ENCODE data around the gene PDE3A.
"Not testable (repeated sequence)": the region's sequence is repeated elsewhere in the genome, so short reads cannot be mapped to it uniquely, and the experiment has no call there.

PDE3A gene

GRCh38 chr12:20604408-20605067 is 236.2 kb downstream of the PDE3A start:
- no peak for DNase-seq (ENCODE audit: low read depth)

DNA sequence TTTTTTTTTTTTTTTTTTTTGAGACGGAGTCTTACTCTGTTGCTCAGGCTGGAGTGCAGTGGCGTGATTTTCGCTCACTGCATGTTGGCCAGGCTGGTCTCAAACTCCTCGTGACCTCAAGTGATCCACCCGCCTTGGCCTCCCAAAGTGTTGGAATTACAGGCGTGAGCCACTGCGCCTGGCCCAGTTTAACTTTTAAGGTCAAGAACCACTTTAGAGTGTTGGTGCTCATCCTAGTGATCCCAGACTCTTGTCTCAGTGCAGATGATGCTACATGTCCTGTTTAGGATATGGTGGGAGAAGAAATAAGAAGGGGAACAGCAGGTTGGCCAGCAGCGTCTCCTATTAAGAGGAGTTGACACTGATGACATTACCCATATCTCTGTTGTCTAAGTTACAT is 246.7 kb downstream of the PDE3A start:
- DNase-seq (ENCODE audit: low read depth), result not testable (repeated sequence)

- DNase-seq (ENCODE audit: low read depth), result no peak
Measured at GRCh38 chr12:20616093-20616492, 247.8 kb downstream of the PDE3A start.

DNA sequence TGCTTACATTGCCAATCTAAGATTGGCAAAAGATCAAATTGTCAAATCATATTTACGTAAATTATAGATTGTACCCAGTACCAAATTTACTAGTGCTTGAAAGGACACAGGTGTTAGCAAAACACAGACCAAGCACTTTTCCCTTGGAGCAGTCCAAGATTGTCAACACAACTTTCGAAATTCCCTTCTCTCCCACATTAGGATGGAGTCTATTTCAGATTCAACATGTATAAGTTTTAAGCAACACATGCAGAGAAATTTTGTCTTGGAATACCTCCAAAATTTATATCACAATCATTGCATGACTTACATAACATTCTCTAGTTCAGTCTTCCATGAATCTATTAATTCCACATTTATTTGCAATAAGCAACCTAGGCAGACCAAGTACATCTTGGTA is 251.9 kb downstream of the PDE3A start:
- no peak for DNase-seq (ENCODE audit: low read depth)

- peak; percentile 20 for DNase-seq (ENCODE audit: low read depth)
Measured at GRCh38 chr12:20624718-20625117, 256.4 kb downstream of the PDE3A start.

DNA sequence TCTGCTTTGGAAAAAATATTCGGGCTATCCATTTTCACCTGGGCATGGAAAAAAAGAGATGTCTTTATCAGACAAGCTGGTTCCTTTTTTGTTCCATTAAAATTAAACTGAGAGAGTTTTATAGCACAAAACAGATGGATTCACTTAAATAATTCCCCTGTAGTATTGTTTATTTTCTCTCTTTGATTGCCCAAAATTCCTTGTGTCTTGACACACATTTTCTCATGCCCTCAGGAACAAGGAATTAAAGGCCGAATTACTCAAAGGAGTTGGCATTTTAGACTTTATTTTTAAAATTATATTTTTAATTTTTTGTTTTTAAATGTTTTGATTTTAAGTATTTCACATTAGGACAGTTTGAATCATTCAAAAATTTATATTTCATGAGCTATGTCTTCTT is 257.2 kb downstream of the PDE3A start:
- no peak for DNase-seq (ENCODE audit: low read depth)

GRCh38 chr12:20627001-20627588 is 258.8 kb downstream of the PDE3A start:
- no peak for DNase-seq (ENCODE audit: low read depth)

GRCh38 chr12:20628226-20628787 is 260.0 kb downstream of the PDE3A start:
- DNase-seq (ENCODE audit: low read depth), result no peak

DNA sequence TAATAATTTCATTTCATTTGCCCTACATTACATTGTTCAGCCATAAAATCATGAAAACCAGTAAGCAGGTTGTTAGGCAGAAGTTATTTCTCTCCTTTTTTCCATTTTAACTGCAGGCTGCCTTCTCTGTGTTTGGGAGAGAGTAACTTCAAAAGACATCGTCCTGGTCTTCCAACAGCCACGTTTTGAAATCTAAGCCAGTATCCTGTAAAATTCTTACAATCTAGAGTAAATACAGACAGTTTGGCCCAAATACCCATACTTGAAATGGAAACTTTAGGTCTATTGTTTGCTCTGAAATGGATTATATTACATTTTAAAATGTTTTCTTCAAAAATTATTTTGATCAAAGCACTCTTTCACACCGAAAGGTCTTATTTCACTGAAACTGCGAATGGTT is 260.7 kb downstream of the PDE3A start:
- no peak for DNase-seq (ENCODE audit: low read depth)

- peak; percentile 59 for DNase-seq (ENCODE audit: low read depth)
Measured at GRCh38 chr12:20629414-20630156, 261.2 kb downstream of the PDE3A start.

DNA sequence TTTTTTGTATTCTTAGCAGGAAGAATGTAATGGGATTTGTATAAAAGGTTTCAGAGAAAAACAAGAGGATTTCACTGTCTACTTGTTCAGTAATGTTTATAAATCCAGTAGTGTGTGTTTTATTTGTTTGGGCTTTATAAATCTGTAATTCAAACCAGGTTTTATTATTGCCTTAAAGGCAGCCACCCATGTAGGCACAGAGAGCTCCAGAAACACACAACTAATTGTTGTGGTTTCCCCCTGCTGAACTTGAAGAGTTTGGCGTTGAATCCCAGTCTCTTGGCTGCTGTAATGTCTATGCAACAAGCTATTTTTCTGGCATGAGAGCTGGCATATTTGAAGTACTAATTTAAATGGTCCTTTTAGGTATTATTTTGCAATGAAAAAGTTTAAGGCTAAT is 263.4 kb downstream of the PDE3A start:
- no peak for DNase-seq (ENCODE audit: low read depth)

DNA sequence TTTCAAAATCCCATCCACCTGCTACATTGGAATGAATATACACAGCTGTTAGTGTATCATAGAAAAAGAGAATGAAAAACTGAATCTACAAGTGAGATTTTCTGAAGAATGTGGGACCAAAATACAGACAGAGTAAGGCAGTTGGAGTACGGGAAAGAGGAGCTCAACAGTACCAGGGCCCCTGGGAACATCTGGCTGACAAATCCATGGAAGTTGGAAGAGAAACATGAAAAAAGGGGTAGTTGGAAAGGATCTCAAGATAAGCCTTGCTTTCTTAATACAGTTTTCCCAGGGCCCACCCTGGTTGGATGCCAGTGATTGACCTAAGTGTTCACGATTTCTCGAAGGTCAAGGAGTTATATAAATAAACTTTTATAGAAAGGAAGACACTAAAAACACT is 272.8 kb downstream of the PDE3A start:
- no peak for DNase-seq (ENCODE audit: low read depth)

DNA sequence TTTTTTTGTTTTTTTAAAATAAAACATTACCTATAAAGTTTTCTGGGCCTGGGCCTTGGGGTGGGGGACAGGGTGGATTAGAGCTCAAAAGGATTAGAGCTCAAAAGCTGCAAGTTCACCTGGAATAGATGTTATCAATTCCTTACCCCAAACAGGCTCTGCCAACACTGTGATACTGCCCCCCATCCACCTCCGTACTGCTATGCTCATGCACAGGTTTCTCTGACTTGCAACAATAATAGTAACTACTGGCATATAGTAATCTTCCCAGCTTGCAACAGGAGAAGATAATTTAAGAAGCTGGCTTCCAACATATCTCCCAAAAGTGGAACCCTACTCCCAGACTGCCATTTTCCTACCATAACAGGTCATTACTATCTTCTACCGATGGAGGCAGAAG is 275.5 kb downstream of the PDE3A start:
- no peak for DNase-seq (ENCODE audit: low read depth)

DNA sequence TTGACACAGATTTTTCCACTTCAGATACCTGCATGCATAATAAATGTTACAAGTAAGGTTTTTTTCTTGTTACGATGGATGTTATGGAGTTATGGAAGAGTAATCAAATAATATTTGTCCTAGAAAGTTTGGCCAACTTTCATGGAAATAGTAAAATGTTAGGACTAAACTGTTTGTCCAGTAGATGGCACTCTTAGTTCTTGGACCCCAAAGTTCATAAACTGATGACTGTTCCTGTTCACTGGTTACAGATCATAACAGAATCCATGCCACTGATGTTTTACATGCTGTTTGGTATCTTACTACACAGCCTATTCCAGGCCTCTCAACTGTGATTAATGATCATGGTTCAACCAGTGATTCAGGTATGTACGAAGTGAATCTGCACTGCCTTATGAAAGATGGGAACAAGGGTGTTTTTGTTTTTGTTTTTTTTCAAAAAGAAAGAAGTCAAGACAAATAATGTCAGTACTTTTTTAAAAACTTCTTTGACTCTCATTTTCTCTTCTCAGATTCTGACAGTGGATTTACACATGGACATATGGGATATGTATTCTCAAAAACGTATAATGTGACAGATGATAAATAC is 278.0 kb downstream of the PDE3A start:
- peak; percentile 30 for DNase-seq (ENCODE audit: low read depth)

- DNase-seq (ENCODE audit: low read depth), result no peak
Measured at GRCh38 chr12:20653871-20654270, 285.5 kb downstream of the PDE3A start.

DNA sequence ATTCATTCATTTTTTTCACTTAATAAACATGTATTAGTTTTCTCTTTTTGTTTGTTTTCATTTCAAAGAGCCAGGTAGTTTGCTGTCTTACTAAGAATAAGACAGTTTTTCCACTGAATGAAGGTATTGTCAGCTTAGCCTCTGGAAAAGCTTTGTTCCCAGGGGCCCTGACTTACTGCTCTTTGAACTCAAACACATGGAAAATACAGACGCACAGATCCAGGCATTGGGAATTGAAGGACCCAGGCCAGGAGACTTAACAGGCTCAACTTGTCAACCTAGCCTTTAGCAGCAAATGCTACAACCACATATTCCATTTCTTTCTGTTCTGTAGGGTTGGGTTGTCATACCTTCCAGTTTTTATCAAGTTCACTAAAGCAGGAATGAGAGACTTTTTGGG is 288.3 kb downstream of the PDE3A start:
- no peak for DNase-seq (ENCODE audit: low read depth)

GRCh38 chr12:20657496-20657895 is 289.2 kb downstream of the PDE3A start:
- DNase-seq (ENCODE audit: low read depth), result no peak

DNA sequence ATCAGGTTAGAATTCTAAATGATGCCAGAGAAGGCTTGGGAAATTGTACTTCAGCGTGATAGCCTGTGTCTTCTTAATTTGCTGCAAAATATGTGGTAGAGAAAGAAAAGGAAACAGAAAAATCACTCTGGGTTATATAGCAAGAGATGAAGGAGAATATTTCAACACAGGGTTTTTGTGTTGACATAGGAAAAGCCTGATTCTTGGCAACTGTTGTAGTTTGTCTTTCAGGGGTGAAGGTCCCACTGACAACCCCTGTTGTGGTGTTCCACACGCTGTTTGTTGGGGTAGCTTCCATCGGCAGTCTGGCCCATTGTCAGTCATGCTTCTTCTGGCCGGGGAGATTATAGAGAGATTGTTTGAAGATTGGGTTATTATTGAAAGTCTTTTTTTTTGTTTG is 313.0 kb downstream of the PDE3A start:
- DNase-seq (ENCODE audit: low read depth), result no peak

DNA sequence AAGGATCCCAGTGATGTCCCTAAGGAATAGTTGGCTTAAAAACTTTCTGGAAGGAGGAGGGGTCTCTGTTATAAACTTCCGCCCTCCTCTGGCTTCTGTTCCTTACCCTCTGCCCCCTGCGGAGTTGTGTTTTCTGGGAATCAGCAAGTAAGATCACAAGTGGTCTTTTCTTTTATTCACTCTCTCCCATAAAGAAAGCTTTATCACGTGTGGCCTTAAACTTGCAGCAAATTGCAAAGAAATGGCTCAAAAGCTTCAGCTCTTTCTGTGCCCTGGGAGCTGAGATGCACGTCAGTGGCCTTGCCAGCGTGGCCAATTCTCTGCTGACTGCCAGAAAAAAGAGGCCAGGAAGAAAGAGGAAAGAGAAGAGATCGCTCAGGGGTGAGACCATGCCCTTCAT is 326.9 kb downstream of the PDE3A start, which contains the start of gene SLCO1C1:
SLCO1C1 (plus strand) TSS at position 101 of the 400 bp plus-strand sequence. CDS start 4,245 bp downstream, outside the sequence.
- no peak for DNase-seq (ENCODE audit: low read depth)

DNA sequence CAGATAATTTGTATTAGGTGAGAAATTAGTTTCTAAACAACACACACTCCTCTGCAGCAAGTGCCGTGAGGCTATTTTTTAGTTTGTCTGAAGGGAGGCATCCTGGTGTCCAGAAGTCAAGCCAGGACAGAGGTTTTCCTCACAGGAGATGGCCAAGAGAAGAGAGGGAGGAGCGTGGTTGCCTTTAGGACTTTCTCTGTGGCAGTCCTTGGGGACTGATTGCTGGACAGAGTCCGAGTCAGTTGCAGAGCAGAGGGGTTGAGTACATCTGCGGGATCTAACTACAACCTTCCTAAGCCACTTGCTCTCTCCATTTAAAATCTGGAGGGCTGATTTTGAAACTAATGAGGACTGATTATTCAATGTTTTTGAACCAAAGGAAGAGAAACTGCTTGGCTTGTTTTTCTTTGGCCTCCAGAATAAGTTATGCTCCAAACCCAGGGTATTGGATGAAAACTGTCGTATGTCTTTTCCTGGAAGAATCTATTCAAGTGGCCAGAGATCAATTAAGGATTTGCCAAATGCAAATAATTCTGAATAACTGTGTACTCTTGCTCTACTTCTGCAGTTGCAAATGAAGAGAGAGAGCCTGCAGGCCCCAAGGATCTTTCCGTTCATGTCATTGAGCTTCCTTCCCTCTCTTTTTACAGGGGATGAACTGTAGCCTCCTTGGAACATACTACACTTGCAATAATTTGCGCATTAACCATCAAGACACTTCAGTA is 328.0 kb downstream of the PDE3A start:
- no peak for DNase-seq (ENCODE audit: low read depth)

GRCh38 chr12:20701106-20701505 is 332.8 kb downstream of the PDE3A start:
- no peak for DNase-seq (ENCODE audit: low read depth)

DNA sequence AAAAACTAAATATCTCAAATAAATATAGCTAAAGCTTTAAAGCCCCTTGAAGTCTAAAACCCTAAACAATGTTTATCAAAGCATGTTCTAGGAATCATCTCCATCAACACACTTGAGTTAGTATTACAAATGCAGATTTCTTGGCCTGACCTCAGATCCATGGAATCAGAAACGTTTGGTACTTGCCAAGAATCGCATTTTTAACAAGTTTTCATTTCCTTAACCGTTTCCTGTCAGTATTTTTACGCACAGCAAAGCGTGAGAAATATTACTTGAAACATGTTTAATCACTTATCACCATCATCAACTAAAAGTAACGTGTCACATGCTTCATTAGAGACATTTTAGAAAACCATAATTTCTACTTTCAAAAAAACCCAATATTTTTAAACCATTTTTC is 336.5 kb downstream of the PDE3A start:
- DNase-seq (ENCODE audit: low read depth), result no peak
